GM12878 (cell line): Measurements from ENCODE around the gene CLEC2A.

Experiments used
- HDGF ChIP-seq: fragments of 450-650 bp; IDR thresholded peaks from 2 replicates; pipeline ENCODE4 v1.6.1; 2016; ENCODE audit warnings: antibody characterized with exemption
- MEF2A ChIP-seq: IDR thresholded peaks from 2 replicates; pipeline ENCODE4 v1.6.1; 2011; ENCODE audit warnings: low read depth, mild to moderate bottlenecking, low read length, moderate library complexity; ENCODE audit not compliant: insufficient read depth
- POLR2AphosphoS5 ChIP-seq: IDR thresholded peaks from 2 replicates; pipeline ENCODE4 v1.6.1; 2011; ENCODE audit warnings: mild to moderate bottlenecking, low read length, inconsistent platforms
- RAD21 ChIP-seq: IDR thresholded peaks from 2 replicates; pipeline ENCODE4 v1.6.1; 2011; ENCODE audit warnings: mild to moderate bottlenecking, low read depth, low read length, moderate library complexity; ENCODE audit not compliant: insufficient read depth
- SREBF2 ChIP-seq: IDR thresholded peaks from 2 replicates; pipeline ENCODE4 v1.6.1; 2012; ENCODE audit warnings: mild to moderate bottlenecking, low read length
- TAF1 ChIP-seq: IDR thresholded peaks from 2 replicates; pipeline ENCODE4 v1.6.1; 2011; ENCODE audit warnings: mild to moderate bottlenecking, low read depth, low read length, borderline replicate concordance
- TCF12 ChIP-seq: IDR thresholded peaks from 2 replicates; pipeline ENCODE4 v1.6.1; 2011; ENCODE audit warnings: low read depth, mild to moderate bottlenecking, low read length
- TCF7 ChIP-seq: IDR thresholded peaks from 2 replicates; pipeline ENCODE4 v1.6.1; 2014; ENCODE audit warnings: antibody characterized with exemption, borderline replicate concordance
- TF ChIP-seq, protein P1 (sequence below): fragments of 450-650 bp; formaldehyde crosslinking; IDR thresholded peaks from 2 replicates; pipeline ENCODE4 v1.5.0; 2022; ENCODE audit warnings: mild to moderate bottlenecking, missing genetic modification characterization
- TF ChIP-seq, protein P2 (sequence below), 3 experiments: IDR thresholded peaks in 2 of 3; conservative IDR thresholded peaks in 1 of 3; 2 replicates each; pipeline ENCODE4 v1.5.1; 2011; ENCODE audit warnings: low read depth in 3 of 3, low read length in 3 of 3, mild to moderate bottlenecking in 3 of 3, control low read depth in 2 of 3, moderate library complexity in 2 of 3, inconsistent platforms in 1 of 3, mixed read lengths in 1 of 3; ENCODE audit not compliant: control insufficient read depth in 2 of 3, insufficient read depth in 1 of 3; ENCODE audit errors: extremely low read depth in 1 of 3
- TF ChIP-seq, protein P3 (sequence below): IDR thresholded peaks from 2 replicates; pipeline ENCODE4 v1.6.1; 2011; ENCODE audit warnings: borderline replicate concordance, low read depth, mild to moderate bottlenecking, moderate library complexity, mixed read lengths, low read length; ENCODE audit not compliant: insufficient read depth; ENCODE audit errors: extremely low read length

DNA sequence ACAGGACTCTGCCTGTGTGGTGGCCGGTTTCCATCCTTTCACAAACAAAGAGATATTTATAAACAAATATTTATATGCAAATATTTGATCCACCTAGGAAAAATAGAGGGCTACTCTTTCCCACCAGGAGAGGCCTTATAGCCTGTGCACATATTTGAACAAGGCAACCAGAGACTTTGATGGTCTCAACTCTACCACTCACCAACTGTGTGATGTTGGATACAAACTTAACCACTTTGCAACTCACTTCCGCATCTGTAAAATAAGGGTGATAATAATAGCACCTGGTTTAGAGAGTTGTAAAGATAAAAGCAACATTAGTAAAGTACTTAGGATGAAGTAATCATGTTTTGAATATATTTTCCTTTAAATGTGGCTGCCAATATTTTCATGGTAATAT lies 37.5 kb upstream of the CLEC2A start:
- TF ChIP-seq, protein P1, sequence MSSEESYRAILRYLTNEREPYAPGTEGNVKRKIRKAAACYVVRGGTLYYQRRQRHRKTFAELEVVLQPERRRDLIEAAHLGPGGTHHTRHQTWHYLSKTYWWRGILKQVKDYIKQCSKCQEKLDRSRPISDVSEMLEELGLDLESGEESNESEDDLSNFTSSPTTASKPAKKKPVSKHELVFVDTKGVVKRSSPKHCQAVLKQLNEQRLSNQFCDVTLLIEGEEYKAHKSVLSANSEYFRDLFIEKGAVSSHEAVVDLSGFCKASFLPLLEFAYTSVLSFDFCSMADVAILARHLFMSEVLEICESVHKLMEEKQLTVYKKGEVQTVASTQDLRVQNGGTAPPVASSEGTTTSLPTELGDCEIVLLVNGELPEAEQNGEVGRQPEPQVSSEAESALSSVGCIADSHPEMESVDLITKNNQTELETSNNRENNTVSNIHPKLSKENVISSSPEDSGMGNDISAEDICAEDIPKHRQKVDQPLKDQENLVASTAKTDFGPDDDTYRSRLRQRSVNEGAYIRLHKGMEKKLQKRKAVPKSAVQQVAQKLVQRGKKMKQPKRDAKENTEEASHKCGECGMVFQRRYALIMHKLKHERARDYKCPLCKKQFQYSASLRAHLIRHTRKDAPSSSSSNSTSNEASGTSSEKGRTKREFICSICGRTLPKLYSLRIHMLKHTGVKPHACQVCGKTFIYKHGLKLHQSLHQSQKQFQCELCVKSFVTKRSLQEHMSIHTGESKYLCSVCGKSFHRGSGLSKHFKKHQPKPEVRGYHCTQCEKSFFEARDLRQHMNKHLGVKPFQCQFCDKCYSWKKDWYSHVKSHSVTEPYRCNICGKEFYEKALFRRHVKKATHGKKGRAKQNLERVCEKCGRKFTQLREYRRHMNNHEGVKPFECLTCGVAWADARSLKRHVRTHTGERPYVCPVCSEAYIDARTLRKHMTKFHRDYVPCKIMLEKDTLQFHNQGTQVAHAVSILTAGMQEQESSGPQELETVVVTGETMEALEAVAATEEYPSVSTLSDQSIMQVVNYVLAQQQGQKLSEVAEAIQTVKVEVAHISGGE (CRISPR knock-in tag): no peak
- TF ChIP-seq POLR2AphosphoS5 (no peak), MEF2A (no peak), TAF1 (no peak), HDGF (no peak), RAD21 (no peak), TCF12 (no peak), TCF7 (no peak), SREBF2 (no peak)
- TF ChIP-seq, protein P2, sequence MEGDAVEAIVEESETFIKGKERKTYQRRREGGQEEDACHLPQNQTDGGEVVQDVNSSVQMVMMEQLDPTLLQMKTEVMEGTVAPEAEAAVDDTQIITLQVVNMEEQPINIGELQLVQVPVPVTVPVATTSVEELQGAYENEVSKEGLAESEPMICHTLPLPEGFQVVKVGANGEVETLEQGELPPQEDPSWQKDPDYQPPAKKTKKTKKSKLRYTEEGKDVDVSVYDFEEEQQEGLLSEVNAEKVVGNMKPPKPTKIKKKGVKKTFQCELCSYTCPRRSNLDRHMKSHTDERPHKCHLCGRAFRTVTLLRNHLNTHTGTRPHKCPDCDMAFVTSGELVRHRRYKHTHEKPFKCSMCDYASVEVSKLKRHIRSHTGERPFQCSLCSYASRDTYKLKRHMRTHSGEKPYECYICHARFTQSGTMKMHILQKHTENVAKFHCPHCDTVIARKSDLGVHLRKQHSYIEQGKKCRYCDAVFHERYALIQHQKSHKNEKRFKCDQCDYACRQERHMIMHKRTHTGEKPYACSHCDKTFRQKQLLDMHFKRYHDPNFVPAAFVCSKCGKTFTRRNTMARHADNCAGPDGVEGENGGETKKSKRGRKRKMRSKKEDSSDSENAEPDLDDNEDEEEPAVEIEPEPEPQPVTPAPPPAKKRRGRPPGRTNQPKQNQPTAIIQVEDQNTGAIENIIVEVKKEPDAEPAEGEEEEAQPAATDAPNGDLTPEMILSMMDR (IDR thresholded peaks at IDR 0.05 in 2 of 3, conservative IDR thresholded peaks at IDR 0.05 in 1 of 3; ENCODE audit: control insufficient read depth in 2 of 3, extremely low read depth in 1 of 3, insufficient read depth in 1 of 3, low read depth in 3 of 3, low read length in 3 of 3): no peak
- TF ChIP-seq, protein P3, sequence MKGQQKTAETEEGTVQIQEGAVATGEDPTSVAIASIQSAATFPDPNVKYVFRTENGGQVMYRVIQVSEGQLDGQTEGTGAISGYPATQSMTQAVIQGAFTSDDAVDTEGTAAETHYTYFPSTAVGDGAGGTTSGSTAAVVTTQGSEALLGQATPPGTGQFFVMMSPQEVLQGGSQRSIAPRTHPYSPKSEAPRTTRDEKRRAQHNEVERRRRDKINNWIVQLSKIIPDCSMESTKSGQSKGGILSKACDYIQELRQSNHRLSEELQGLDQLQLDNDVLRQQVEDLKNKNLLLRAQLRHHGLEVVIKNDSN: no peak
